Left kidney (tissue), 2 donors: ENCODE data around the gene NEU3. TPM values are rescaled to one million over a fixed set of nuclear protein-coding genes. Genes with fewer than 3 reads are reported as not detected.
"Not testable (repeated sequence)": the region's sequence is repeated elsewhere in the genome, so short reads cannot be mapped to it uniquely, and the experiment has no call there.

Experiments
- DNase-seq: peaks from one replicate; pipeline ENCODE4 v3.0.0-alpha.2; 2013
- polyA plus RNA-seq: library from polyadenylated mRNA; unstranded; fragments of 120-200 nt; gene quantifications from one replicate; pipeline ENCODE4 v1.2.1, GENCODE V29; 2013; ENCODE audit not compliant: insufficient read length

NEU3 gene
- polyA plus RNA-seq, 1 donor, result 15.6 TPM

DNA sequence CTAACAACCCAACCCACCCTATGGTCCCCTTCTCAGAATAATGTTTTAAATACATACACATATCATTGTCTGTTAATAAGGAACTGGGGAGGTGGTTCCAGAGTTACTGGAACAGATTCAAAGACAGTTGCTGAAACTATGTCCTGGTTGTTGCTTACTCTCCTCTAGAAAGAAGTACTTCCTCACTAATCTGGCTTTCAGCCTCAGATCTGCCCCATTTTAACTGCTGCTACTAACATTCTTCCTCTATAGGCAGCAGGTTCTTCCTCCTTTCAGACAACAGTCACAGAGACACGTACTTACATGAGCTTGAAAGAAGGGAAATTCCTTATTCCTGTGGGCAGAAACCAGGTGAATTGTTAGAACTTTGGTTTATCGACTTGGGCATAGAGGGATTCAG lies 8.1 kb upstream of the NEU3 start:
- DNase-seq, result no peak

- no peak for DNase-seq
These were observed 6.8 kb upstream of the NEU3 start for GRCh38 chr11:74981888-74982287.

DNA sequence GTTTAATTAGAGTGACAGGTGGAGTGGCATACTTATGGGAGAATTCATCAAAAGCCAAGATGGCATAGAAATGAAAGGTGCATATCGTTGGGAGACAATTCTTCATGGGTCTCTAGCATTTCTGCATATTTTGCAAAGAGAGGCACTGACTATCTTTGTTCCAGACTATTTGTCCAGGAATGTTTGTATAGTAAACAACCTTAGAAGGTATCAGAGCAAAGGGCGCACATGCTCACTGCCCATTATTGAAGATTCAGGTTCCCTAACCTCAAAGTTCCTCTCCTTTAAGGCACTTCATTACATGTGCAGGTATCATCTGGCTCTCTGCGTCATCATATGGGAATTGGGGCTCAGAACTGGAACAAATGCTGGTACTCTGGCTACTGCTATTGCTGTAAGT lies 4.7 kb upstream of the NEU3 start:
- no peak for DNase-seq

DNA sequence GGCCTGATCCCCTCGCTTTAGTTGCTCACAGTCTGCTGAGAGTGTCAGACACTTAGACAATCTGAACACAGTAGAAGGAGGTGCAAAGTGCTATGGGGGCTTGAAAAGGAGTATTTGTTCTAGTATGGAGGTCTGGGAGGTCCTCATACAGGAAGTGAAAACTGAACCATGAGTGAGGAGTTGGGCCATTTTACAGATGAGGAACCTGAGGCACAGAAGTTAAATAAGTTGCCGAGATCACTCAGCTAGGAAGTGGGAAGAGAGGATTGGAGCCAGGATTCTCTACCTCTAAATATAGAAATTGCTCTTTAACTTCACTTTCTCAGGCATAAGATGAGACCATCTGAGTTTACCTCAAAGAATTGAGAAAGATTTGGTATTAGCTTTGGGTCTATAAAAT lies 4.0 kb upstream of the NEU3 start:
- DNase-seq, result no peak

DNA sequence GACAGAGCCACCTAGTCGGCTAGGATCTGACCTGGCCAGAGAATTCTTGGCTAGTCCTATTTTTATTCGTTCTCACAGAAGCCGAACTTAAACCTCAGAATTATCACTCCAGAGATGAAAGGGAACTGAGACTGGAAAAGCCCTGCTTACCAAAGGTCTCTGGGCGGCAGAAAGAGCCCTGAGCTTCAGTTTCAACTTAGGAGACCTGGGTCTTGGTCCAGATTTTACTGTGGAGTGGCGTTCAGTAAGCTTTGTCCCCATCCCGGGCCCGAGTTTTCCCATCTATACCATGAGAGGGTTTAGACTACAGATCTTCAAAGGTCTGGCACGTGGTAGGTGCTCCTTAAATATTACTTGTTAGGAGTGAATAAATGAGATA lies 516 bp downstream of the NEU3 start:
- DNase-seq, result peak; percentile 7

DNA sequence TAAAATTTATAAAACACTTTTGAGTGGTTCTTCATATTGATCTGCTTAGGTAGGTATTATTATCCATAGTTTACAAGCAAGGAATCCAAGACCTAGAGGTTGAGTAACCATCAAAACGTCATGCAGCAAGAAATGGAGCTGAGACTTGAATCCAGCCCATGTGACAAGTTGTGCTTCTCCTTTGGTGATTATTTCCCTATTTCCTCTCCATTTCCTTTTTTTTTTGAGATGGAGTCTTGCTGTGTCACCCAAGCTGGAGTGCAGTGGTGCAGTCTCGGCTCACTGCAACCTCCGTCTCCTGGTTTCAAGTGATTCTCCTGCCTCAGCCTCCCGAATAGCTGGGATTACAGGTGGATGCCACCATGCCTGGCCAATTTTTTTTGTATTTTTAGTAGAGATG lies 1.4 kb downstream of the NEU3 start:
- DNase-seq, result not testable (repeated sequence)

DNA sequence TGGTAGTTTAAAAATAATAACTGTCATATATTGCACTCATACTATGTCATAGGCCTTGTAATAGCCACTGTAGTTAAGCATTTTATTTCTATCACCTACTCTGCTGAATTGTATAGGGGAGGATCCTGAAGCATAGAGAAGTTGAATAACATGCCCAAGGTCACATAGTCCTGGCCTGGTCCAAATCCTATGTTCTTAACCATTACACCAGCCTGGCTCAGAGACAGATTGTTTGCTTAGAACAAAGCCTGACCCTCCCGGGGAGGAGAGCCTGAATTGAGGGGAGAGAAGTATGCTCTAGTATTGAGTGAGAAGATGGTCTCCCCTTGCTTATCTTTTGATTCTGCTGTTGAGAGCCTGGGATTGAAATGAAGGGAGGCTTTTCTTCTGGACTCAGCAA lies 2.2 kb downstream of the NEU3 start:
- no peak for DNase-seq

DNA sequence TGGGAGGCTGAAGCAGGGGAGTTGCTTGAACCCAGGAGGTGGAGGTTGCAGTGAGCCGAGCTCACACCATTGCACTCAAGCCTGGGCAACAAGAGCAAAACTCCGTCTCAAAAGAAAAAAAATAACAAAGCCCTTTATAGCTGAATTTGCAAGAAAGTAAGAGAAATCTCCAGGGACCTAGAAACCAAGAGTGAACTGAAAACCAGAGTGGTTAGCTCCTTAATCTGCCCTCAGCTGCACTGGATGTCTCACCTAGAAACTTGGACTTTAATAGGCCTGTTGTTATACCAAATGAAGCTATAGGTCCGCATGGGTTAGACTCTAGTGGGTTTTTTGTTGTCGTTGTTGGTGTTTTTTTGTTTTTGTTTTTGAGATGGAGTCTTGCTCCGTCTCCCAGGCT lies 4.1 kb downstream of the NEU3 start:
- no peak for DNase-seq

DNA sequence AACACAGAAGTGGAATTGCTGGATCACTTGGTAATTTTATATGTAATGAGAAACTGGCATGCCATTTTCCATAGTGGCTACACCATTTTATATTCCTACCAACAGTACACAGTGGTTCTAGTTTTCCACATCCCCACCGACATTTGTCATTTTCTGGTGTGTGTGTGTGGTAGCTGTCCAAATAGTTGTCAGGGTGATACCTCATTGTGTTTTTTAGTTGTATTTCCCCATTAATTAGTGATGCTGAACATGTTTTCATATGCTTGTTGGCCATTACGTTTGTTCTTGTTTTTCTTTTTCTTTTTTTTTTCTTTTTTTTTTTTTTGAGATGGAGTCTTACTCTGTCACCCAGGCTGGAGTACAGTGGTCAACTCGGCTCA lies 12.2 kb downstream of the NEU3 start:
- DNase-seq, result no peak

DNA sequence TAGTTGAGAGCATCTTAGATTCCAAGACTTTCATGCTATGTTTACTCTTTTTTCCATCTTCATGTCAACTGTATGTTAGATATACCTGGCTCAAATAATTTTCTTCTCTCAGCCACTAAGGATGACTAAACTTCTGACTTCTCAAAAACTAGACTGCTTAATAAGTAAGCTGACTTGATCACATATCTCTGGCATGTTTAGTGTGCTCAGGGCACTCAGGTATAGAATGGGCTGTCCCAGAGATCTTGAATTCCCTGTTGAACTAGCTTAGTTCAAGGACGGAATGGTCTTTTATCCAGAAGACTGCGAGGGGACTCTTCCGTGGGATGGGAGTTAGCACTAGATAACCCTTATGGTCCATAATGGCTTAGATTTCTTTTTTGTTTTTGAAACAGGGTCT lies 13.0 kb downstream of the NEU3 start:
- no peak for DNase-seq

- DNase-seq, result no peak
These were observed 13.8 kb downstream of the NEU3 start for GRCh38 chr11:75002516-75002915.

DNA sequence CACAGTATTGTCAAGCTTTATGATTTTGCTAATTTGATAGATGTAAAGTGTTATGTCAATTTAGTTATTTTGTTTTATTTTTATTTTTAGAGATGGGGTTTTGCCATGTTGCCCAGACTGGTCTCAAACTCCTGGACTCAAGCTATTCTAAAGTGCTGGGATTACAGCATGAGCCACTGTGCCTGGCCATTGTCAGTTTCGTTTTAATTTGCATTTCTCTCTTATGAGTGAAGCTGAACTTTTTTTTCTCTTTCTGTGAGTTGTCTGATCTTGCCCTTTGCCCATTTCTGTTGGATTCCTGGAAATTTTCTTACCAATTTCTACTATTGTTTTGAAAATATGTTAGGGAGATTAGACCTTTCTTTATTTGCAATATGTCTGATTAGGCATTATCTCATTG lies 15.5 kb downstream of the NEU3 start:
- no peak for DNase-seq

- no peak for DNase-seq
These were observed 22.6 kb downstream of the NEU3 start for GRCh38 chr11:75011357-75011756.

DNA sequence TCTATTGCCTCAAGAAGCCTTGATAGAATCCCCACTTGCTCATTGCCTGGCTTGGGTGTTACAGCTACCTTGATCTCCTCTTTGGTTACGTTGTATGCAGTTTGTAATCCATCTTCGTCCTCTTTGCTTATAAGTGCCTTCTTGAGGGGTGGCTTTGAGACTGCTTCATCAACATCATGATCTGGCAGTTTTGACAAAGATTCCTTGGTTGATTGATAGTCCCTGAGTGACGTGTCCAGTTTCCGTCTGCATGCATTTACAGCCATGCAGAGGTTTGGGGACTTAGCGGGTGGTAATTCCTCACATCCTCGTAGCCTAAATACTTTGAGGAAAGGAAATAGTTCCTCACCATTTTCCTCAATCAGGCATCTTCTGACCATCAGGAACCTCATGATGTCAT lies 23.1 kb downstream of the NEU3 start:
- DNase-seq, result no peak

DNA sequence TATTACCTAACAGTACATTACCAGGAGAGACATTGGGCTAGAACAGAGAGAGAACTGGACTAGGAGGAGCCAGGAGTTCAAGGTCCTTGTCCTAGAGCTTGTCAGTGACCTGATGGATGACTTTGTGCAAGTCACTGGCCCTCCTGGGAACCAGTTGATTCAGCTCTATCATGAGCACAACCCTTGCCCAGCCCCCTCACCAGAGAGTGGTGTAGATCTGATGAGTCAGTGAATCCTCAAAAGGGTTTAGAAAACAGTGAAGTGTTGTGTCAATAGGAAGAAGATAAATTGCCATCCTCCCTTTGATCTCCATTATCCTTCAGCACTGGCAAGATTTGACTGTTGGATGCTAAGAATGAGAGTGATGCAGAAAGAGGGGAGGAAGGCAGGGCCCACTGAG lies 24.3 kb downstream of the NEU3 start:
- DNase-seq, result no peak

DNA sequence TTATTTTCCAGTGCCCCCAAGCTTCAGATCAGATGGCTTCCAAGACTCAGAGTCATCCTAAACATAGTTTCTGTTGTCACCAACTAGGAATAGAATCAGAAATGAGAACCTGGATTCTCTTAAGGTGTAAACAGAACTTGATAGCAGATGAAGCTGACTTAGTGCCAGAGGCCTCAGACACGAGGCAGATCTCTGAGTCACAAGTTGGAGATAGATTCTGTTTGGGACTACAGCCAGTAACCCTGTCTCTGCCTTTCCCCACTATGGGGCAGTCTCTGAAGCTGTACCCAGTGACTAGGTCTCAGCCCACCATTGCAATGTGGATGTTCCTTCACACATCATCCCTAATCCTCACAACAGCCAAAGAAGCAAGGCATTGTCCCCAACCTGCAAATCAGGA lies 25.4 kb downstream of the NEU3 start:
- DNase-seq, result no peak

- DNase-seq, result not testable (repeated sequence)
These were observed 30.5 kb downstream of the NEU3 start for GRCh38 chr11:75019200-75019599.

GRCh38 chr11:75020328-75020727 lies 31.6 kb downstream of the NEU3 start:
- DNase-seq, result not testable (repeated sequence)

DNA sequence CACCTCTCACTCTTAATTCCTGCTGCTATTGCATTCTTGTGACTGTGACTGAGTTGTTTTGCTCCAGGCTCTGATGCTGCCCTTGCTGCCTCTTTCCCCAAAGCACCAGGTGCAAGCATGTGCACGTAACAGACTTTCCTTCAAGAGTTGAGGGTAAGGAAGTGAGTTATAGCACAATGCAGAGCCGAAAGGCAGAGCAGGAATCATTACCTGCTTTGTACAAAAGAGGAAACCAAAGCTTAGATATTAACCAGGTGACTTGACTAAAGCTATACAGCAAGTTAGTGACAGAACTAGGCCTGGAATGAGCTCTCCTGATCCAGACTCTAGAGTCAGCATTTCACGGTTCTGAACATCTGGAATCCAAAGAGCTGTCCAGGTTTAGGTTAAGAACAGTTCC lies 33.6 kb downstream of the NEU3 start:
- DNase-seq, result peak; percentile 13

DNA sequence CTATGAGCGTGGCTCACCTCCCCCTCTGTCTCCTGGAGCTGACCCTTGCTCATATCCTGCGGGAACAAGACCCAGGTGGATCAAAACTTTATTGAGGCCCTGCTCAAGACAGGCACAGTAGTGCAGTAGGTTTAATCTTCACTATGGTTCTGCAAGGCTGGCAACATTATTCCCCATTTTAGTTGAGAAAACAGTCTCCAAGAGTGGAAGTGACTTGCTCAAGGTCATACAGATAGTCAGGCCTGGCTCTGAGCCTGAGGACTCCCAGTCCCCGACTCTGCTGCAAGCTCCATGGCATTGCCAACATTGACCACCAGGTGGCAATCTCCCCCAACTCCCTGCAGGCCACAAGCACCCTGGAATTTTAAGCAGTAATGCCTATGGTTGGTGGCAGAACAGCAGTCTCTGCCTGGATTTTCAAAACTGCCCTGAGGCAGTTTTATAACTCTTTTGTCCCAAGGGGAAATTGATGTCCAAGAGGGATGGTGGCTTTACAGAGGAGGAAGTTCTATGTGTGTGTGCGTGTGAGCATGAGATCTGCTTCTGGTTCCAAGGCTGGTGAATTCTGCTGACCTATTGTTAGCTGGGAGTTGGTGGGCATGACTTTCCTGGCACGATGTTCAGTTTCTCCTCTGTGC lies 34.1 kb downstream of the NEU3 start:
- DNase-seq, result peak; percentile 71

GRCh38 chr11:75023446-75024067 lies 34.8 kb downstream of the NEU3 start:
- DNase-seq, result no peak

DNA sequence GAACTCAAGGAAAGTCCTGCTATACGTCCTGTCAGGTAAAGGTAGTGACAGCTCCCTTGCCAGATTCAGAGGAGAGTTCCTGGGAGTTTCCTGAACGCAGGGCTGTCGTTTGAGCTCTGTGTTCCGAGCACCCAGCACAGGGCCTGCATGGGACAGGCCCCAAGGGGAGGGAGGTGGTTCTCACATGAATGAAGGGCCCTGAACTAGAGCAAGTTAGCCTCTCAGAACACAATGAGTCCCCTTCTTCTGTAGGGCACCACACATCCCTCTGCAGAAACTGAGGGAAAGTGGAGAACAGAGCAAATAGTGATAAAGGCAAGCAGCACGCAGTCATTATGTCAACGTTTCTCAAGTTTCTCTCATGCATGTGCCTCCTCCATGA lies 35.3 kb downstream of the NEU3 start:
- no peak for DNase-seq

DNA sequence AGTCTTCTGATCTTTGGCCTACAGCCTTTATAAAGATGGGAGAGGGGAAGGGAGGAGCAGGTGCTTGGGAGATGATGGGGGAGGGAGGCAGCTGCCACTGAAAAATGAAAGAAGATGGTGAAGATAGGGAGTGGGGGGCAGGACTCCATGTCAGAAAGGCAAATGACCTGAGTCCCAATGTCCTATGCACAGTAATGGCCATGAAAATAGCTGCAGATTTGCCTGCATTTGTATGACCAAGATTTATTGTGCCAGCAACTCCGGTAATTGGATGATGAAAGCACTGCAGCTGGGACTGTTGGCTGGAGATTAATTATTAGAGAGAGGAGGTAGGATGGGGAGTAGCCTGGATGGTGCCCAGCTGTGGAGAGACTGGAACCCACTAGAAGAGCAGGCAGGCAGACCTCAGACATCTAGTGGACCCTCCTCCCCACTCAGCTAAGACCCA lies 36.1 kb downstream of the NEU3 start:
- peak; percentile 10 for DNase-seq

DNA sequence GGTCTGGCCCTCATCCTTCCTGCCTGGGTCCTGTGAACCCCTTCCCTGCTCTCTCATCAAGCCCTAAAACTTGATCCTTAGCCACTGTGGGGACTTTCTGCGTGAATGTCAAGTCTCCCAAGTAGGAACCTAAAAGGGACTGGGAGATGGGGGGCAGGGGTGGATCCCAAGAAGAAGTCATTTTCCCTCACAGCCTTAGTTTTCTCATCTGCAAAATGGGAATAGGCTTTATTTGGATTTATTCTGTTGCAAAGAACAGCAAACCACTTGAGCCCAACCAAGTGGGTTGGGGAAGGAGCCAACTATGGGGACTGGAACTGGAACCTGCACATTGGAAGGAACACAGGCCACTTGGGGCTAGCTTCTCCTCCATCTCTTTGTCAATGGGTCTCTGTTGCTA lies 36.8 kb downstream of the NEU3 start:
- no peak for DNase-seq

DNA sequence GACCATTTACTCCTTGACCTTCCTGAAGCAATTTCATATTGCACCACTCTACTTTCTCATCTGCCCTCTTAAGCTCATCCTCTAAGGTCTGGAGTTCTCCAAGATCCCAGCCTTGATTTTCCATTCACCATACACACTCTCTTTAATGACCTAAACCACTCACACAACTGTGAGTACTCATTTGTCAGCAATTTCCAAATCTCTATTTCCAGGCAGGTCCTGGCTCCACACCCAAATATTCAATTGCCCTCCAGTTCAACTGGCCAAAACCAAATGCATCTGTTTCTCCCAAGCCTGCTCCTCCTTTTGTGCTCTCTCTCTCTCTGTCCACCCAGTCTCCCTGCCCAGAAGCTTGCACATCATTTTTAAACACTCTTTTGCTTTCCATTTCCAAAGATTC lies 39.6 kb downstream of the NEU3 start:
- no peak for DNase-seq
